ENCODE results near the gene HOXD11. TPM values are rescaled to one million over a fixed set of nuclear protein-coding genes. Genes with fewer than 3 reads are reported as not detected.

HOXD11 gene
- total RNA-seq, 1 donor from 2014 or later, result 1.1 TPM

DNA sequence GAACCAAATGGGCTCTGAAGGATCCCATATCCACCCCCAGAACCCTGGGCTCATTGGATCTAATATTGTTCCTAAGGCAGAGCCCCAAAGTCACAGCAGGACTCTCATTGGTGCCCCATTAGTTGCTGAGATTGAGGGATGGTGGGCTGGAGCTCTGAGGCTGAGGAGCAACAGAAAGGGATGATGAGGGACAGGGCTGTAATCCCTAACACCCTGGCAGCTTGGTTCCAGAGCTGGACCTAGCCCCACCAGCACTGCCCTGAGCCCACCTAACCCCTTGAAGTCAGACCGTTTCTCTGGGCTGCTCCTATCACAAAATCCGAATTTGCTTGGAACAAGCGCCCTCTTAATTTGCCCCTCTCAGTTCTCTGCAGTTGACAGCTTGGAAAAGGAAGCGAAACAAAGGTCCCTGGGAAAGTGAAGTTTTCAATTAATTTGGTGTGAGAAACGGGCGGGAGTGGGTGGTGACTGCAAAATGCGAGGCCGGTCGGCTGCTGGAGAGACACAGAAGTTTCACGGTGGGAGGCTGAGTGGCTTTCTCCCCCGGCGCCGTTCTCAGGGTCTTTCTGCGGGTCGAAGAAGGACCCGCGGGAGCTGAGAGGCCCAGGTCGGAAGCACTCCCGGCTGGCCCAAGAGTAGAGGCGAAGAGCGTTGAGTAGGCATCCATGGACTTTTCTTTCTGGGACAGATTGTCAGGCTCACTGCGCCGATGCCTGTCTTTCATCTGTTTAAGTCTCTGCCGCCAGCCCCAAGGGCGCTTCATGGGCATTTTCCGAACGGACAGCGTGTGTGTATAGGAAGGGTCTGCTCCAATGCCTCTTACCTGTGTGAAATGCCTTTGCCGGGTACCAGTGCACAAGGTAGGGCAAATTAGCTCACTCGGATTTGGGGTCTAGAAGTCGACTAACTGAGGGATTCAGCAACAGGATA, 15.5 kb upstream of the HOXD11 start:
- Mint-ChIP-seq H3K4me1 (ENCODE audit: unreplicated experiment) (peaks cover 14% of the 10 kb centered on the region), H3K4me3 (peak overlapping the region; percentile 82), H3K27me3 (peaks cover 94% of the 10 kb centered on the region), H3K27ac (no peak overlapping the region), H3K36me3 (no peaks in the 10 kb centered on the region), H3K9me3 (no peaks in the 10 kb centered on the region)
- no peak for DNase-seq (ENCODE audit: extremely low spot score, unreplicated experiment)
- TF ChIP-seq, protein P1, sequence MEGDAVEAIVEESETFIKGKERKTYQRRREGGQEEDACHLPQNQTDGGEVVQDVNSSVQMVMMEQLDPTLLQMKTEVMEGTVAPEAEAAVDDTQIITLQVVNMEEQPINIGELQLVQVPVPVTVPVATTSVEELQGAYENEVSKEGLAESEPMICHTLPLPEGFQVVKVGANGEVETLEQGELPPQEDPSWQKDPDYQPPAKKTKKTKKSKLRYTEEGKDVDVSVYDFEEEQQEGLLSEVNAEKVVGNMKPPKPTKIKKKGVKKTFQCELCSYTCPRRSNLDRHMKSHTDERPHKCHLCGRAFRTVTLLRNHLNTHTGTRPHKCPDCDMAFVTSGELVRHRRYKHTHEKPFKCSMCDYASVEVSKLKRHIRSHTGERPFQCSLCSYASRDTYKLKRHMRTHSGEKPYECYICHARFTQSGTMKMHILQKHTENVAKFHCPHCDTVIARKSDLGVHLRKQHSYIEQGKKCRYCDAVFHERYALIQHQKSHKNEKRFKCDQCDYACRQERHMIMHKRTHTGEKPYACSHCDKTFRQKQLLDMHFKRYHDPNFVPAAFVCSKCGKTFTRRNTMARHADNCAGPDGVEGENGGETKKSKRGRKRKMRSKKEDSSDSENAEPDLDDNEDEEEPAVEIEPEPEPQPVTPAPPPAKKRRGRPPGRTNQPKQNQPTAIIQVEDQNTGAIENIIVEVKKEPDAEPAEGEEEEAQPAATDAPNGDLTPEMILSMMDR (conservative IDR thresholded peaks at IDR 0.05), result no peak

GRCh38 chr2:176092270-176093144, 14.6 kb upstream of the HOXD11 start, which contains the start of gene HOXD13:
Gene HOXD13 (plus strand): TSS chr2:176092721. CDS start chr2:176092891, 170 bp downstream.
- Mint-ChIP-seq H3K4me3 (peak within 1 kb of the TSS; percentile 82), H3K27ac (no peak within 1 kb of the TSS), H3K27me3 (peaks cover 94% of the 10 kb centered on the region), H3K36me3 (no peaks in the 10 kb centered on the region), H3K9me3 (no peaks in the 10 kb centered on the region), H3K4me1 (ENCODE audit: unreplicated experiment) (peaks cover 17% of the 10 kb centered on the region)
- DNase-seq (ENCODE audit: extremely low spot score, unreplicated experiment), result no peak
- TF ChIP-seq, protein P1 (conservative IDR thresholded peaks at IDR 0.05), result no peak

GRCh38 chr2:176093145-176093897, 13.8 kb upstream of the HOXD11 start:
- peaks cover 94% of the 10 kb centered on the region for H3K27me3 Mint-ChIP-seq
- no peaks in the 10 kb centered on the region for H3K36me3 Mint-ChIP-seq
- TF ChIP-seq, protein P1 (conservative IDR thresholded peaks at IDR 0.05), result peak; percentile 25
- DNase-seq (ENCODE audit: extremely low spot score, unreplicated experiment), result no peak
- H3K4me1 Mint-ChIP-seq (ENCODE audit: unreplicated experiment), result peaks cover 13% of the 10 kb centered on the region
- H3K9me3 Mint-ChIP-seq, result no peaks in the 10 kb centered on the region
- H3K4me3 Mint-ChIP-seq, result peak overlapping the region; percentile 60
- peak overlapping the region; percentile 14 for H3K27ac Mint-ChIP-seq

GRCh38 chr2:176093898-176094249, 13.2 kb upstream of the HOXD11 start:
- no peaks in the 10 kb centered on the region for H3K36me3 Mint-ChIP-seq
- peak overlapping the region; percentile 60 for H3K4me3 Mint-ChIP-seq
- no peak for DNase-seq (ENCODE audit: extremely low spot score, unreplicated experiment)
- H3K27me3 Mint-ChIP-seq, result peaks cover 94% of the 10 kb centered on the region
- no peaks in the 10 kb centered on the region for H3K9me3 Mint-ChIP-seq
- peak overlapping the region; percentile 14 for H3K27ac Mint-ChIP-seq
- TF ChIP-seq, protein P1 (conservative IDR thresholded peaks at IDR 0.05), result no peak
- H3K4me1 Mint-ChIP-seq (ENCODE audit: unreplicated experiment), result peaks cover 12% of the 10 kb centered on the region

- Mint-ChIP-seq H3K27me3 (peaks cover 94% of the 10 kb centered on the region), H3K4me3 (no peak overlapping the region), H3K9me3 (no peaks in the 10 kb centered on the region), H3K27ac (peak overlapping the region; percentile 14), H3K36me3 (no peaks in the 10 kb centered on the region), H3K4me1 (ENCODE audit: unreplicated experiment) (peaks cover 12% of the 10 kb centered on the region)
- no peak for DNase-seq (ENCODE audit: extremely low spot score, unreplicated experiment)
- TF ChIP-seq, protein P1 (conservative IDR thresholded peaks at IDR 0.05), result no peak
These were observed 12.7 kb upstream of the HOXD11 start for GRCh38 chr2:176094349-176094748.
